Thyroid gland (tissue), 4 donors: ENCODE data around the gene DBT.

ENCODE experiments used
- POLR2A ChIP-seq, 2 donors: fragments of 450-650 bp; IDR thresholded peaks; one replicate each; pipeline ENCODE4 v1.6.1; 2017; ENCODE audit warnings: antibody characterized with exemption in 2 of 2, mild to moderate bottlenecking in 2 of 2, moderate library complexity in 1 of 2
- TF ChIP-seq, protein P1 (sequence below), 6 experiments: fragments of 200-600 bp in 3 of 6; fragments of 450-650 bp in 3 of 6; sonication (generic) in 3 of 6; IDR thresholded peaks; one replicate each; pipeline ENCODE4 v1.5.1; 2016 to 2019; ENCODE audit warnings: antibody characterized with exemption in 6 of 6, mild to moderate bottlenecking in 2 of 6, inconsistent platforms in 1 of 6, moderate library complexity in 1 of 6

DNA sequence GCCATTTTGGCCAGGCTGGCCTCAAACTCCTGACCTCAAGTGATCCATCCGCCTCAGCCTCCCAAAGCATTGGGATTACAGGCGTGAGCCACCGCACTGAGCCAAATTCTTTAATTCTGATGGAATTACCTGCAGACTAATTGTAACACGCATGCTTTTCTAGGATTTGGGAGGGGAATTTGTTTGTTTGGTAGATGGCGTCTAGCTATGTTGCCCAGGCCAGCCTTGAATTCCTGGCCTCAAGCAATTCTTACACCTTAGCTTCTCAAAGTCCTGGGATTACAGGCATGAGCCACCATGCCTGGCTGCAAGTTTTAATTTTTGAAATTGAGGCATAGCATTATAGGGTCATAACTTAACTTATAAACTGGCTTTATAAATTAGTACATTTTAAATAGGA is 35.0 kb upstream of the DBT start:
- no peak for TF ChIP-seq POLR2A (IDR thresholded peaks at IDR 0.05)
- TF ChIP-seq, protein P1, sequence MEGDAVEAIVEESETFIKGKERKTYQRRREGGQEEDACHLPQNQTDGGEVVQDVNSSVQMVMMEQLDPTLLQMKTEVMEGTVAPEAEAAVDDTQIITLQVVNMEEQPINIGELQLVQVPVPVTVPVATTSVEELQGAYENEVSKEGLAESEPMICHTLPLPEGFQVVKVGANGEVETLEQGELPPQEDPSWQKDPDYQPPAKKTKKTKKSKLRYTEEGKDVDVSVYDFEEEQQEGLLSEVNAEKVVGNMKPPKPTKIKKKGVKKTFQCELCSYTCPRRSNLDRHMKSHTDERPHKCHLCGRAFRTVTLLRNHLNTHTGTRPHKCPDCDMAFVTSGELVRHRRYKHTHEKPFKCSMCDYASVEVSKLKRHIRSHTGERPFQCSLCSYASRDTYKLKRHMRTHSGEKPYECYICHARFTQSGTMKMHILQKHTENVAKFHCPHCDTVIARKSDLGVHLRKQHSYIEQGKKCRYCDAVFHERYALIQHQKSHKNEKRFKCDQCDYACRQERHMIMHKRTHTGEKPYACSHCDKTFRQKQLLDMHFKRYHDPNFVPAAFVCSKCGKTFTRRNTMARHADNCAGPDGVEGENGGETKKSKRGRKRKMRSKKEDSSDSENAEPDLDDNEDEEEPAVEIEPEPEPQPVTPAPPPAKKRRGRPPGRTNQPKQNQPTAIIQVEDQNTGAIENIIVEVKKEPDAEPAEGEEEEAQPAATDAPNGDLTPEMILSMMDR (IDR thresholded peaks at IDR 0.05), result no peak
